GM12878 (cell line): ENCODE measurements around the gene NUMB. TPM values are rescaled to one million over a fixed set of nuclear protein-coding genes. Genes with fewer than 3 reads are reported as not detected.

Experiments
- BACH1 ChIP-seq: fragments of 450-650 bp; IDR thresholded peaks from 2 replicates; pipeline ENCODE4 v1.6.1; 2017; ENCODE audit warnings: mild to moderate bottlenecking, borderline replicate concordance
- BCL3 ChIP-seq: IDR thresholded peaks from 2 replicates; pipeline ENCODE4 v1.6.1; 2011; ENCODE audit warnings: borderline replicate concordance, low read depth, mild to moderate bottlenecking, moderate library complexity, low read length; ENCODE audit not compliant: insufficient read depth, poor library complexity, severe bottlenecking
- CTCF ChIP-seq, 3 experiments: IDR thresholded peaks in 2 of 3; conservative IDR thresholded peaks in 1 of 3; 2 replicates each; pipeline ENCODE4 v1.5.1; 2011; ENCODE audit warnings: low read depth in 3 of 3, low read length in 3 of 3, mild to moderate bottlenecking in 3 of 3, control low read depth in 2 of 3, moderate library complexity in 2 of 3, inconsistent platforms in 1 of 3, mixed read lengths in 1 of 3; ENCODE audit not compliant: control insufficient read depth in 2 of 3, insufficient read depth in 1 of 3; ENCODE audit errors: extremely low read depth in 1 of 3
- CUX1 ChIP-seq: IDR thresholded peaks from 2 replicates; pipeline ENCODE4 v1.6.1; 2012; ENCODE audit warnings: improper control_type of control experiment, low read depth, low read length; ENCODE audit not compliant: insufficient replicate concordance
- IKZF1 ChIP-seq: fragments of 450-650 bp; conservative IDR thresholded peaks from 2 replicates; pipeline ENCODE4 v1.6.1; 2017; ENCODE audit warnings: antibody characterized with exemption, mild to moderate bottlenecking
- MAX ChIP-seq: IDR thresholded peaks from 2 replicates; pipeline ENCODE4 v1.6.1; 2012; ENCODE audit warnings: low read depth, low read length, improper control_type of control experiment
- NFYA ChIP-seq: IDR thresholded peaks from 2 replicates; pipeline ENCODE4 v1.6.1; 2011; ENCODE audit warnings: low read depth, mild to moderate bottlenecking, low read length, improper control_type of control experiment, borderline replicate concordance
- NR2C1 ChIP-seq: fragments of 450-650 bp; IDR thresholded peaks from 2 replicates; pipeline ENCODE4 v1.6.1; 2017; ENCODE audit warnings: antibody characterized with exemption, mild to moderate bottlenecking, moderate library complexity
- NR2C2 ChIP-seq: IDR thresholded peaks from 2 replicates; pipeline ENCODE4 v1.6.1; 2011; ENCODE audit warnings: borderline replicate concordance, low read depth; ENCODE audit not compliant: control insufficient read depth, insufficient read length
- POLR2AphosphoS5 ChIP-seq: IDR thresholded peaks from 2 replicates; pipeline ENCODE4 v1.6.1; 2011; ENCODE audit warnings: mild to moderate bottlenecking, low read length, inconsistent platforms
- RAD21 ChIP-seq: IDR thresholded peaks from 2 replicates; pipeline ENCODE4 v1.6.1; 2011; ENCODE audit warnings: mild to moderate bottlenecking, low read depth, low read length, moderate library complexity; ENCODE audit not compliant: insufficient read depth
- RFX5 ChIP-seq: IDR thresholded peaks from 2 replicates; pipeline ENCODE4 v1.6.1; 2011; ENCODE audit warnings: low read depth, low read length, improper control_type of control experiment
- RUNX3 ChIP-seq: IDR thresholded peaks from 2 replicates; pipeline ENCODE4 v1.6.1; 2012; ENCODE audit warnings: low read length, inconsistent platforms
- TBL1XR1 ChIP-seq: IDR thresholded peaks from 2 replicates; pipeline ENCODE4 v1.6.1; 2012; ENCODE audit warnings: low read depth, low read length, improper control_type of control experiment
- USF1 ChIP-seq: IDR thresholded peaks from 2 replicates; pipeline ENCODE4 v1.6.1; 2011; ENCODE audit warnings: borderline replicate concordance, low read depth, mild to moderate bottlenecking, moderate library complexity, mixed read lengths, low read length; ENCODE audit not compliant: insufficient read depth; ENCODE audit errors: extremely low read length
- ZNF207 ChIP-seq: fragments of 450-650 bp; IDR thresholded peaks from 2 replicates; pipeline ENCODE4 v1.6.1; 2014; ENCODE audit warnings: antibody characterized with exemption, mild to moderate bottlenecking, borderline replicate concordance
- polyA plus RNA-seq, 11 experiments: library from polyadenylated mRNA; depleted of rRNA in 4 of 11; unstranded in 6 of 11; stranded (reverse) in 5 of 11; fragments of >200 nt; fragmentation: Nextera tagmentation in 4 of 11; fragmentation: Illumina TruSeq in 1 of 11; extraction: Ambion mirVana in 4 of 11; extraction: Trizol in 1 of 11; gene quantifications; 1 replicate in 1 of 11; 2 replicates in 10 of 11; pipeline versions ENCODE4 v1.2.1 to v1.2.3, GENCODE V29; 2011 to 2016; ENCODE audit warnings: inconsistent platforms in 2 of 11, missing spikeins in 2 of 11, low read depth in 1 of 11
- total RNA-seq, 4 experiments: library from RNA; depleted of rRNA in 3 of 4; stranded (reverse); fragments of >200 nt in 3 of 4; fragmentation: Illumina TruSeq in 1 of 4; extraction: Trizol in 1 of 4; gene quantifications; 2 replicates each; pipeline versions ENCODE4 v1.2.1 to v1.2.3, GENCODE V29; 2013 to 2021

The NUMB gene
- total and polyA plus RNA-seq, 10 of the 15 experiments (the other 5 are each of a cell fraction or from before 2014, with no cell fraction given): 22.0 to 147 (median 48.9) TPM

GRCh38 chr14:73500360-73500759 is 42.0 kb upstream of the NUMB start (continued):
- 0 out of 6 replicates have a peak, but pooled peaks of 1 of the 3 experiments have one; percentile 3 for TF ChIP-seq CTCF (IDR thresholded peaks at IDR 0.05 in 2 of 3, conservative IDR thresholded peaks at IDR 0.05 in 1 of 3; ENCODE audit: control insufficient read depth in 2 of 3, extremely low read depth in 1 of 3, insufficient read depth in 1 of 3, low read depth in 3 of 3, low read length in 3 of 3)
- no peak for TF ChIP-seq RUNX3
- no peak for TF ChIP-seq NR2C1
- TF ChIP-seq NR2C2: no peak
- 0 out of 2 replicates have a peak, but pooled peaks have one; percentile 16 for TF ChIP-seq IKZF1
- TF ChIP-seq CUX1: no peak
- no peak for TF ChIP-seq TBL1XR1
- TF ChIP-seq BACH1: no peak
- TF ChIP-seq USF1: no peak
- TF ChIP-seq BCL3: no peak
- no peak for TF ChIP-seq ZNF207
- TF ChIP-seq RAD21: peak; percentile 31; the same call in 1 of the 2 replicates
- TF ChIP-seq POLR2AphosphoS5: no peak
- no peak for TF ChIP-seq MAX
- TF ChIP-seq RFX5: no peak
- no peak for TF ChIP-seq NFYA
